ENCODE results near the gene NR6A1.

The NR6A1 gene

GRCh38 chr9:124498040-124498439, 273.1 kb downstream of the NR6A1 start:
- Mint-ChIP-seq H3K9me3 (no peaks in the 10 kb centered on the region), H3K4me3 (no peak overlapping the region), H3K27me3 (ENCODE audit: low read depth) (peaks cover 80% of the 10 kb centered on the region), H3K27ac (no peak overlapping the region), H3K4me1 (no peaks in the 10 kb centered on the region), H3K36me3 (ENCODE audit: low read depth) (no peaks in the 10 kb centered on the region)
- TF ChIP-seq, protein P1, sequence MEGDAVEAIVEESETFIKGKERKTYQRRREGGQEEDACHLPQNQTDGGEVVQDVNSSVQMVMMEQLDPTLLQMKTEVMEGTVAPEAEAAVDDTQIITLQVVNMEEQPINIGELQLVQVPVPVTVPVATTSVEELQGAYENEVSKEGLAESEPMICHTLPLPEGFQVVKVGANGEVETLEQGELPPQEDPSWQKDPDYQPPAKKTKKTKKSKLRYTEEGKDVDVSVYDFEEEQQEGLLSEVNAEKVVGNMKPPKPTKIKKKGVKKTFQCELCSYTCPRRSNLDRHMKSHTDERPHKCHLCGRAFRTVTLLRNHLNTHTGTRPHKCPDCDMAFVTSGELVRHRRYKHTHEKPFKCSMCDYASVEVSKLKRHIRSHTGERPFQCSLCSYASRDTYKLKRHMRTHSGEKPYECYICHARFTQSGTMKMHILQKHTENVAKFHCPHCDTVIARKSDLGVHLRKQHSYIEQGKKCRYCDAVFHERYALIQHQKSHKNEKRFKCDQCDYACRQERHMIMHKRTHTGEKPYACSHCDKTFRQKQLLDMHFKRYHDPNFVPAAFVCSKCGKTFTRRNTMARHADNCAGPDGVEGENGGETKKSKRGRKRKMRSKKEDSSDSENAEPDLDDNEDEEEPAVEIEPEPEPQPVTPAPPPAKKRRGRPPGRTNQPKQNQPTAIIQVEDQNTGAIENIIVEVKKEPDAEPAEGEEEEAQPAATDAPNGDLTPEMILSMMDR (IDR thresholded peaks at IDR 0.05; ENCODE audit: unreplicated experiment in 3 of 3): no peak

- no peaks in the 10 kb centered on the region for H3K9me3 Mint-ChIP-seq
- H3K4me3 Mint-ChIP-seq: no peak overlapping the region
- H3K27ac Mint-ChIP-seq: no peak overlapping the region
- H3K27me3 Mint-ChIP-seq (ENCODE audit: low read depth): peaks cover 74% of the 10 kb centered on the region
- no peaks in the 10 kb centered on the region for H3K4me1 Mint-ChIP-seq
- TF ChIP-seq, protein P1 (IDR thresholded peaks at IDR 0.05; ENCODE audit: unreplicated experiment in 3 of 3): no peak
- no peaks in the 10 kb centered on the region for H3K36me3 Mint-ChIP-seq (ENCODE audit: low read depth)
Measured at GRCh38 chr9:124497441-124497840, 273.7 kb downstream of the NR6A1 start.

DNA sequence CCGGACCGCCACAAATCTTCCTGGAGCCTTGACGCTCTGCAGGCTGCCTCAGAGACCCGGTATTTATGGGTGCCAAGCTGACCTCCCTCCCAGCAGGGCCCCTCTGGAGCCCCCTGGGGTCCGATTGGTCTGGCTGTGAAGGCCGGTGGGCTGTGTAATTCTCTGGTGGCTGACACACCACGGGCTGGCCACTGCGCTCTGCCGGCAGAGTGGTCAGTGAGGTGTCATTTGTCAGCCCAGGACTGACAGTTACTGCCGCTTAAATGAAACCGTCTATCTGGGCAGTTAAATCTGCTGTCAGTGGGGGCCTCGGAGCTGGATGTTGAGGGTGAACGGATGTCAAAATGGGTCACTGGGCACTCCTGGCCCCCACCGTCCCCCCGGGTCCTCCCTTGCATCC, 274.6 kb downstream of the NR6A1 start:
- H3K4me3 Mint-ChIP-seq: no peak overlapping the region
- H3K9me3 Mint-ChIP-seq: no peaks in the 10 kb centered on the region
- H3K4me1 Mint-ChIP-seq: no peaks in the 10 kb centered on the region

GRCh38 chr9:124496075-124496449, 275.0 kb downstream of the NR6A1 start:
- H3K9me3 Mint-ChIP-seq: no peaks in the 10 kb centered on the region
- no peak overlapping the region for H3K4me3 Mint-ChIP-seq
- no peaks in the 10 kb centered on the region for H3K36me3 Mint-ChIP-seq (ENCODE audit: low read depth)
- peaks cover 67% of the 10 kb centered on the region for H3K27me3 Mint-ChIP-seq (ENCODE audit: low read depth)
- H3K27ac Mint-ChIP-seq: no peak overlapping the region
- TF ChIP-seq, protein P1 (IDR thresholded peaks at IDR 0.05; ENCODE audit: unreplicated experiment in 3 of 3): no peak
- no peaks in the 10 kb centered on the region for H3K4me1 Mint-ChIP-seq

More for the DNA sequence above, 274.6 kb downstream of the NR6A1 start:
- Mint-ChIP-seq H3K27me3 (ENCODE audit: low read depth) (peaks cover 71% of the 10 kb centered on the region), H3K27ac (no peak overlapping the region), H3K36me3 (ENCODE audit: low read depth) (no peaks in the 10 kb centered on the region)
- TF ChIP-seq, protein P1 (IDR thresholded peaks at IDR 0.05; ENCODE audit: unreplicated experiment in 3 of 3): no peak

- Mint-ChIP-seq H3K27ac (no peak overlapping the region), H3K9me3 (no peaks in the 10 kb centered on the region), H3K4me3 (no peak overlapping the region), H3K27me3 (ENCODE audit: low read depth) (peaks cover 64% of the 10 kb centered on the region), H3K4me1 (no peaks in the 10 kb centered on the region), H3K36me3 (ENCODE audit: low read depth) (no peaks in the 10 kb centered on the region)
- TF ChIP-seq, protein P1 (IDR thresholded peaks at IDR 0.05; ENCODE audit: unreplicated experiment in 3 of 3): no peak
Measured at GRCh38 chr9:124495126-124496074, 275.7 kb downstream of the NR6A1 start.

All from nephron (organoid).